ENCODE results near the gene PRUNE2. TPM values are rescaled to one million over a fixed set of nuclear protein-coding genes. Genes with fewer than 3 reads are reported as not detected.

The PRUNE2 gene
- total and polyA plus RNA-seq, 9 of the 15 experiments (the other 6 are each of a cell fraction or from before 2014, with no cell fraction given) = 0.05 to 0.45 (median 0.18) TPM; not detected in 1

DNA sequence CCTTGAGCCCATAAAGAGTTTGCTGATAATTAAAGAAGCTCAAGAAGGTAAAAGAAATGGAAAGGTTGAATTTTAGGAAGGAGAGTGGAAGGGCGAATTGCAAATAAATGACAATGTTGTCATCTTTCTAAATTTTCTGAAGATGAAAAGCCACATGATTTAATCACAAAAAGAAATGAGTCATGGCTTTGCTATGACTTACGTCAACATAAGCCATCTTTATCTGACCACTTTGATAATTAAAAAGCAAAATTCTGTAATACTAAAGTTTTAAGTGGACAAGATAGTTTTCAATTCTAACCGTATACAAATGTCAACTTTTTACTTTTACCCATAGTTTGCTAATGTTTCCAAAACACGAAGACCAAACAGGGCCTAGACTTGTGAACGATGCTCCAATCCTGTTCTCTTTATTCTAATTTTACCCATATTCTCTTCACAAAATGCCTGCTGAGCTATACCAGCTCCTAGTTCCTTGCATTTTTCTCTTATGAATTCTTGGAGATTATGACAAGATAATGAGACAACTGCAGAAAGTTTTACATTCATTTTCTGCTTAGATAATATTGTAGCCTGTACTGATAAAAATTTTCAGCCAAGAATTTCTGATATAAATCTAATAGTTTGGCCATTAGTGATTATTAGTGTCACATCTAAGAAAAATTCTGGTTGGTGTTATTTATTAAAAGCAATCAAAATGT lies 21.8 kb upstream of the PRUNE2 start (continued):
- TF ChIP-seq, protein P1, sequence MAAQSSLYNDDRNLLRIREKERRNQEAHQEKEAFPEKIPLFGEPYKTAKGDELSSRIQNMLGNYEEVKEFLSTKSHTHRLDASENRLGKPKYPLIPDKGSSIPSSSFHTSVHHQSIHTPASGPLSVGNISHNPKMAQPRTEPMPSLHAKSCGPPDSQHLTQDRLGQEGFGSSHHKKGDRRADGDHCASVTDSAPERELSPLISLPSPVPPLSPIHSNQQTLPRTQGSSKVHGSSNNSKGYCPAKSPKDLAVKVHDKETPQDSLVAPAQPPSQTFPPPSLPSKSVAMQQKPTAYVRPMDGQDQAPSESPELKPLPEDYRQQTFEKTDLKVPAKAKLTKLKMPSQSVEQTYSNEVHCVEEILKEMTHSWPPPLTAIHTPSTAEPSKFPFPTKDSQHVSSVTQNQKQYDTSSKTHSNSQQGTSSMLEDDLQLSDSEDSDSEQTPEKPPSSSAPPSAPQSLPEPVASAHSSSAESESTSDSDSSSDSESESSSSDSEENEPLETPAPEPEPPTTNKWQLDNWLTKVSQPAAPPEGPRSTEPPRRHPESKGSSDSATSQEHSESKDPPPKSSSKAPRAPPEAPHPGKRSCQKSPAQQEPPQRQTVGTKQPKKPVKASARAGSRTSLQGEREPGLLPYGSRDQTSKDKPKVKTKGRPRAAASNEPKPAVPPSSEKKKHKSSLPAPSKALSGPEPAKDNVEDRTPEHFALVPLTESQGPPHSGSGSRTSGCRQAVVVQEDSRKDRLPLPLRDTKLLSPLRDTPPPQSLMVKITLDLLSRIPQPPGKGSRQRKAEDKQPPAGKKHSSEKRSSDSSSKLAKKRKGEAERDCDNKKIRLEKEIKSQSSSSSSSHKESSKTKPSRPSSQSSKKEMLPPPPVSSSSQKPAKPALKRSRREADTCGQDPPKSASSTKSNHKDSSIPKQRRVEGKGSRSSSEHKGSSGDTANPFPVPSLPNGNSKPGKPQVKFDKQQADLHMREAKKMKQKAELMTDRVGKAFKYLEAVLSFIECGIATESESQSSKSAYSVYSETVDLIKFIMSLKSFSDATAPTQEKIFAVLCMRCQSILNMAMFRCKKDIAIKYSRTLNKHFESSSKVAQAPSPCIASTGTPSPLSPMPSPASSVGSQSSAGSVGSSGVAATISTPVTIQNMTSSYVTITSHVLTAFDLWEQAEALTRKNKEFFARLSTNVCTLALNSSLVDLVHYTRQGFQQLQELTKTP (IDR thresholded peaks at IDR 0.05; ENCODE audit: low read depth in 1 of 2, partially characterized antibody in 2 of 2) = no peak
- TF ChIP-seq, protein P2, sequence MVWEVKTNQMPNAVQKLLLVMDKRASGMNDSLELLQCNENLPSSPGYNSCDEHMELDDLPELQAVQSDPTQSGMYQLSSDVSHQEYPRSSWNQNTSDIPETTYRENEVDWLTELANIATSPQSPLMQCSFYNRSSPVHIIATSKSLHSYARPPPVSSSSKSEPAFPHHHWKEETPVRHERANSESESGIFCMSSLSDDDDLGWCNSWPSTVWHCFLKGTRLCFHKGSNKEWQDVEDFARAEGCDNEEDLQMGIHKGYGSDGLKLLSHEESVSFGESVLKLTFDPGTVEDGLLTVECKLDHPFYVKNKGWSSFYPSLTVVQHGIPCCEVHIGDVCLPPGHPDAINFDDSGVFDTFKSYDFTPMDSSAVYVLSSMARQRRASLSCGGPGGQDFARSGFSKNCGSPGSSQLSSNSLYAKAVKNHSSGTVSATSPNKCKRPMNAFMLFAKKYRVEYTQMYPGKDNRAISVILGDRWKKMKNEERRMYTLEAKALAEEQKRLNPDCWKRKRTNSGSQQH (CRISPR knock-in tag; IDR thresholded peaks at IDR 0.05) = no peak
- TF ChIP-seq ZNF239 (CRISPR knock-in tag; IDR thresholded peaks at IDR 0.05) = no peak

DNA sequence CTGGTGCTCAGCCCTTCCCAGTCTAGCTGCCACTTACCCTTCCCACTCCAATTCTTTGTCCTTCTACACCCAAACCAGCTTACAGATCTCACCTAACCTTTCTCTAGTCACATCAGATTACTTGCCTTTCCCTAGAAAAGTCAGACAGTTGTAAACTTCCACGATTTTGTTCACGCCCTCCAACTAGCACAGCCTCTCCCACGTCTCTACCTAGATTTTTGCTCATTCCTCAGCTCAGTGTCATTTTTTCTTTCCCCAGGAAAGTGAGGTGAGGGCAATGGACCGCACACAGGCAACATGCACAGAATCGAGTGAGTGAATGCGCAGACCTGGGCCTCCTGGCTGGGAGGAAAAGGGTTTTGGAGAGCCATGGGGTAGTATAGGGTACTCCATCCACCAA lies 20.9 kb upstream of the PRUNE2 start:
- intact Hi-C loops (cut with micrococcal nuclease) (no loop called here), in situ Hi-C loops (cut with MboI) (no loop called here)
- no peak for ATAC-seq
- no peaks in the 10 kb centered on the region for H3K9me3 ChIP-seq (replicated peaks; ENCODE audit: control insufficient read depth, insufficient read depth, low read depth, low read length)
- BruUV-seq (replicated peaks) = no TSS peak
- 3% methylated on average over 6 of the region's 6 CpGs for WGBS (ENCODE audit: insufficient coverage, low coverage, missing lambda C conversion rate)
- ChIA-PET POLR2A (no interaction called here), CTCF (ENCODE audit: low intra/inter-chr PET ratio) (no interaction called here)
- H2AFZ ChIP-seq (ENCODE audit: low read depth, low read length) = no peak overlapping the region
- H4K20me1 ChIP-seq (replicated peaks; ENCODE audit: control insufficient read depth, insufficient read depth, low read length) = no peaks in the 10 kb centered on the region
- no peak overlapping the region for H3K4me2 ChIP-seq (ENCODE audit: insufficient read depth, low read length)
- no peaks in the 10 kb centered on the region for H3K4me1 ChIP-seq (replicated peaks in 1 of 2; ENCODE audit: control insufficient read depth in 2 of 2, insufficient read depth in 2 of 2, low read length in 2 of 2)
- no peak overlapping the region for H3K9ac ChIP-seq (ENCODE audit: insufficient read depth in 1 of 2, low read depth in 2 of 2, low read length in 2 of 2)
- no peak overlapping the region for H3K4me3 ChIP-seq
- H3K27ac ChIP-seq (ENCODE audit: extremely low read depth, low read depth, low read length) = no peak overlapping the region
- TF ChIP-seq NBN (IDR thresholded peaks at IDR 0.05; ENCODE audit: low read depth) (no peak), CBX8 (IDR thresholded peaks at IDR 0.05; ENCODE audit: borderline replicate concordance, extremely low read depth, low read depth, low read length, poor library complexity, severe bottlenecking) (no peak), NFIX (CRISPR knock-in tag; IDR thresholded peaks at IDR 0.05; ENCODE audit: low read depth) (no peak)
- H3K79me2 ChIP-seq (ENCODE audit: control insufficient read depth, insufficient read depth, low read length) = no peaks in the 10 kb centered on the region
- DNase-seq (ENCODE audit: extremely low read depth in 1 of 4, low spot score in 3 of 4) = no peak
- FAIRE-seq = no peak
- no peaks in the 10 kb centered on the region for H3K36me3 ChIP-seq (ENCODE audit: control insufficient read depth, insufficient read depth, low read length)
- H3K27me3 ChIP-seq (ENCODE audit: control insufficient read depth in 2 of 2, insufficient read depth in 2 of 2, low read length in 2 of 2) = no peaks in the 10 kb centered on the region
- H3K9me1 ChIP-seq (ENCODE audit: control insufficient read depth, insufficient read depth, low read length) = no peaks in the 10 kb centered on the region

Measured in K562 (cell line).